ENCODE data around the gene CD59.

GRCh38 chr11:33698921-33699320 is 37.3 kb downstream of the CD59 start:
- TF ChIP-seq POLR2A (IDR thresholded peaks at IDR 0.05) = no peak
- no peak for TF ChIP-seq CTCF (IDR thresholded peaks at IDR 0.05)
- no peak for TF ChIP-seq EP300 (IDR thresholded peaks at IDR 0.05)
